Dendritic cell treated with granulocyte-macrophage colony-stimulating factor and Interleukin-4, amounts not matched to agents 40 ng/mL and 50 ng/mL, for 4 days (primary cell): ENCODE data around the gene CCNDBP1.
A peak's percentile ranks its signal among the peaks of the same experiment; 100 is the strongest.
"Not testable (repeated sequence)": the region's sequence is repeated elsewhere in the genome, so short reads cannot be mapped to it uniquely, and the experiment has no call there.

Experiments
- H3K27ac Mint-ChIP-seq: one replicate; pipeline ENCODE4 v1.8.0; 2022; ENCODE audit warnings: mild to moderate bottlenecking, mixed read lengths
- H3K27me3 Mint-ChIP-seq: one replicate; pipeline ENCODE4 v1.8.0; 2022; ENCODE audit warnings: mild to moderate bottlenecking, mixed read lengths
- H3K36me3 Mint-ChIP-seq: one replicate; pipeline ENCODE4 v1.8.0; 2022; ENCODE audit warnings: low read depth, mixed read lengths
- H3K4me1 Mint-ChIP-seq: one replicate; pipeline ENCODE4 v1.8.0; 2022; ENCODE audit warnings: low read depth, mixed read lengths
- H3K4me3 Mint-ChIP-seq: one replicate; pipeline ENCODE4 v1.8.0; 2022; ENCODE audit warnings: mild to moderate bottlenecking, moderate library complexity, mixed read lengths
- H3K9me3 Mint-ChIP-seq: one replicate; pipeline ENCODE4 v1.8.0; 2022; ENCODE audit warnings: mixed read lengths
- intact Hi-C: fragments of 100-400 bp; cut with micrococcal nuclease; formaldehyde crosslinking; loops from one replicate; pipeline ENCODE4 v1.15.0; 2022

CCNDBP1 gene

GRCh38 chr15:43177147-43177546 is 8.1 kb upstream of the CCNDBP1 start:
- H3K27me3 Mint-ChIP-seq, H3K9me3 Mint-ChIP-seq, H3K27ac Mint-ChIP-seq, H3K4me1 Mint-ChIP-seq, intact Hi-C loops, H3K4me3 Mint-ChIP-seq: not testable (repeated sequence)
- peaks cover 71% of the 10 kb centered on the region for H3K36me3 Mint-ChIP-seq

GRCh38 chr15:43183270-43183669 is 1.9 kb upstream of the CCNDBP1 start:
- H3K4me3 Mint-ChIP-seq, result no peak overlapping the region
- no peaks in the 10 kb centered on the region for H3K9me3 Mint-ChIP-seq
- H3K27ac Mint-ChIP-seq, result peak overlapping the region; percentile 24
- peaks cover 30% of the 10 kb centered on the region for H3K4me1 Mint-ChIP-seq
- intact Hi-C loops, result loop anchor here (10.0 kb wide), 1 partner anchor 78 kb away; the partner anchor contains the start of gene UBR1
- H3K27me3 Mint-ChIP-seq, result no peaks in the 10 kb centered on the region
- H3K36me3 Mint-ChIP-seq, result peaks cover 69% of the 10 kb centered on the region

GRCh38 chr15:43184407-43185124 is 637 bp upstream of the CCNDBP1 start:
- Mint-ChIP-seq H3K9me3 (no peaks in the 10 kb centered on the region), H3K36me3 (peaks cover 73% of the 10 kb centered on the region), H3K4me1 (peaks cover 35% of the 10 kb centered on the region), H3K27me3 (no peaks in the 10 kb centered on the region), H3K4me3 (peak overlapping the region; percentile 98), H3K27ac (peak overlapping the region; percentile 95)
- intact Hi-C loops, result loop anchor here (5.0 to 10.0 kb wide), 2 partner anchors 80 to 103 kb away; partner anchors contain the start of gene UBR1

- Mint-ChIP-seq H3K27ac (peak overlapping the region; percentile 95), H3K36me3 (peaks cover 75% of the 10 kb centered on the region)
Observed at GRCh38 chr15:43186003-43186353, 775 bp downstream of the CCNDBP1 start.

DNA sequence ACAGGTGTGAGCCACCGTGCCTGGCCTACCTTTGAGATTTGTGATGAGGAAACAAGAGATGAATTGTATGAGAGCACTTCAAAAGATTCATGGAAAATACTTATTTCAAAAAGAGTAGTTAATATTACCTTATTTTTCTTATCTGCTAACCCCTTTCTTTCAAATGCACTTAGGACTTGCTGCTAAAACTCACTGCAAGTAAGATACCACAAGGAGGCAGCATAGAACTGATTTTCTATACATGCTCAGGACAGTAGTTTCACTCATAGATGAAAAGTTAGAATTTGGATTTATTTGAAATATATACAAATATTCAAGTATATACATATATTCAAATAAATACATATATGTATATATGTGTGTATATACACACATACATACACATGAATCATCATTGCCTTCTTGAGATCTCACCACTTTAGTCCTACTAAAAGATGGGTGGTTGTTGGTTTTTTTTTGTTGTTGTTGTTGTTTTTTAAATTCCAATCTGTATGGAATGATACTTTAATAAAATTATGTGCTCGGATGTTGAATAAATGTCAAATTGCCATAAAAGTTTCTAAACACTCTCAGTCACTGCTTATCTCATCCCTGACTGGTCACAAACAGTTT is 2.4 kb downstream of the CCNDBP1 start:
- no peak overlapping the region for H3K27ac Mint-ChIP-seq
- intact Hi-C loops, result loop anchor here (5.0 to 10.0 kb wide), 2 partner anchors 83 to 100 kb away; partner anchors contain the start of gene UBR1
- H3K27me3 Mint-ChIP-seq, result no peaks in the 10 kb centered on the region
- peaks cover 75% of the 10 kb centered on the region for H3K36me3 Mint-ChIP-seq
- H3K4me3 Mint-ChIP-seq, result no peak overlapping the region
- H3K4me1 Mint-ChIP-seq, result peaks cover 36% of the 10 kb centered on the region
- H3K9me3 Mint-ChIP-seq, result no peaks in the 10 kb centered on the region

More at GRCh38 chr15:43186003-43186353, 775 bp downstream of the CCNDBP1 start:
- intact Hi-C loops, result loop anchor here (5.0 to 10.0 kb wide), 2 partner anchors 81 to 101 kb away; partner anchors contain the start of gene UBR1
- no peaks in the 10 kb centered on the region for H3K9me3 Mint-ChIP-seq
- peaks cover 36% of the 10 kb centered on the region for H3K4me1 Mint-ChIP-seq
- H3K4me3 Mint-ChIP-seq, result peak overlapping the region; percentile 98
- H3K27me3 Mint-ChIP-seq, result no peaks in the 10 kb centered on the region

DNA sequence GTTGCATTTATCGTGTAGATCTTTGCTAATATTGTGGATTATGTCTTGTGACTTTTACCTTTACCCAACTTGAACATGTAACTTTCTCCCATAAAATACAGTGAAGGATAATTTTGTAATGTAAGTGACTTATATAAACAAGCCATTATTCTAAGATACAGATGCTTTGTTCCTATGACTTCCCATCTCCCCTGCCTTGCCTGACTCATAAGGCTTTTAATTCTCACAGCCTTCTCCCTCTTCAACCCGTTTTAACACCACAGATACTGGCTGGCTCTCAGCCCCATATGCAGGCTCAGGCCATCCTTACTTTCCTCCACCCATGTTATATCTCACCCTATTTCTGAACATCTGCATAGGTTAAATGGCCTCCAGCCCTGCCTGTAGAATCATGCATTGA is 4.1 kb downstream of the CCNDBP1 start:
- no peaks in the 10 kb centered on the region for H3K9me3 Mint-ChIP-seq
- intact Hi-C loops, result loop anchor here (5.0 to 10.0 kb wide), 2 partner anchors 84 to 98 kb away; partner anchors contain the start of gene UBR1
- H3K36me3 Mint-ChIP-seq, result peaks cover 72% of the 10 kb centered on the region
- H3K4me3 Mint-ChIP-seq, result no peak overlapping the region
- H3K4me1 Mint-ChIP-seq, result peaks cover 28% of the 10 kb centered on the region
- no peaks in the 10 kb centered on the region for H3K27me3 Mint-ChIP-seq
- no peak overlapping the region for H3K27ac Mint-ChIP-seq

GRCh38 chr15:43190178-43190577 is 5.0 kb downstream of the CCNDBP1 start:
- H3K4me3 Mint-ChIP-seq, result no peak overlapping the region
- H3K9me3 Mint-ChIP-seq, result no peaks in the 10 kb centered on the region
- H3K27me3 Mint-ChIP-seq, result no peaks in the 10 kb centered on the region
- intact Hi-C loops, result loop anchor here (10.0 kb wide), 1 partner anchor 485 kb away; no protein-coding TSS in a partner anchor
- peaks cover 75% of the 10 kb centered on the region for H3K36me3 Mint-ChIP-seq
- peaks cover 23% of the 10 kb centered on the region for H3K4me1 Mint-ChIP-seq
- H3K27ac Mint-ChIP-seq, result no peak overlapping the region

GRCh38 chr15:43193710-43194109 is 8.5 kb downstream of the CCNDBP1 start:
- H3K36me3 Mint-ChIP-seq, result peaks cover 90% of the 10 kb centered on the region
- intact Hi-C loops, result loop anchor here (10.0 kb wide), 1 partner anchor 489 kb away; no protein-coding TSS in a partner anchor
- no peaks in the 10 kb centered on the region for H3K27me3 Mint-ChIP-seq
- H3K4me1 Mint-ChIP-seq, result peaks cover 23% of the 10 kb centered on the region
- peaks cover 9% of the 10 kb centered on the region for H3K9me3 Mint-ChIP-seq
- H3K27ac Mint-ChIP-seq, result no peak overlapping the region
- no peak overlapping the region for H3K4me3 Mint-ChIP-seq

DNA sequence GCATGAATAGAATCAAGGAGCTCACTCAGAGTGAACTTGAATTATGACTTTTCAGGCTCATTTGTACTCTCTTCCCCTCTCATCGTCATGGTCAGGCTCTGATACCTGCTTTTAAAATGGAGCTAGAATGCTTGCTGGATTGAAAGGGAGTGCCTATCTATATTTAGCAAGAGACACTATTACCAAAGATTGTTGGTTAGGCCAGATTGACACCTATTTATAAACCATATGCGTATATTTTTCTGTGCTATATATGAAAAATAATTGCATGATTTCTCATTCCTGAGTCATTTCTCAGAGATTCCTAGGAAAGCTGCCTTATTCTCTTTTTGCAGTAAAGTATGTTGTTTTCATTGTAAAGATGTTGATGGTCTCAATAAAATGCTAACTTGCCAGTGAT is 9.6 kb downstream of the CCNDBP1 start:
- intact Hi-C loops, result loop anchor here (10.0 kb wide), 1 partner anchor 490 kb away; no protein-coding TSS in a partner anchor
- Mint-ChIP-seq H3K27ac (no peak overlapping the region), H3K4me3 (no peak overlapping the region), H3K4me1 (peaks cover 17% of the 10 kb centered on the region), H3K9me3 (peaks cover 14% of the 10 kb centered on the region), H3K36me3 (peaks cover 81% of the 10 kb centered on the region), H3K27me3 (no peaks in the 10 kb centered on the region)

DNA sequence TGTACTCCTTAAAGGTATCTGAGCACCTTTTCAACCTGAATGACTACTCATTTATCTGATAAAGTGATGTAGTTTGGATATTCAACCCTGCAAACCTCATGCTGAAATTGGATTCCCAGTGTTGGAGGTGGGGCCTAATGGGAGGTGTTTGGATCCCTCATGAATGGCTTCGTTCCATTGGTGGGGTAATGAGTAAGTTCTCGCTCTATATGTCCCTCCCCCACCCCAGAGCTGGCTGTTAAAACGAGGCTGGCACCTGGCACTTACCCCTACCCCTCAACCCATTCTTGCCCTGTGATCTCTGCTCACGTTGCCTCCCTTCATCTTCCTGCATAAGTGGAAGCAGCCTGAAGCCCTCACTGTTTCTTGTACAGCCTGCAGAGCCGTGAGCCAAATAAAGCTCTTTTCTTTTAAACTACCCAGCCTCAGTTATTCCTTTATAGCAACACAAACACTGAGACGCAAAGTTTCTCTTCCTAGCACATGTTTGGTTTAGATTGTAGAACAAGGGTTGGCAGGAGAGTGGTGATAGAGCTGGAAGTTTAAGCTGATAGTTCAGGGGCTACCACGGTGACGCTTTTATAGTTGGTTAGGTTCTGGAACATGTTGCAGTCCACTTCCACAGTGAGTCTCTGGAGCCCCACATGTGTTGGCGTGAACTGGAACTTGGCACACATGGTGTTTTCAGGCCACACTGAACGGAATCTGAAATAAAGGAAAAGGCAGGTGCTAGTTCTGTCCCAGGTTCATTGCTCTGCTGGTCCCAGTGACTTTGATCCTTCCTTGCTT is 11.8 kb downstream of the CCNDBP1 start:
- intact Hi-C loops, result loop anchor here (10.0 kb wide), 1 partner anchor 492 kb away; no protein-coding TSS in a partner anchor
- Mint-ChIP-seq H3K4me1 (peaks cover 17% of the 10 kb centered on the region), H3K36me3 (peaks cover 60% of the 10 kb centered on the region), H3K27ac (no peak overlapping the region), H3K27me3 (no peaks in the 10 kb centered on the region), H3K9me3 (peaks cover 15% of the 10 kb centered on the region), H3K4me3 (no peak overlapping the region)

GRCh38 chr15:43197773-43198172 is 12.6 kb downstream of the CCNDBP1 start:
- Mint-ChIP-seq H3K36me3 (peaks cover 51% of the 10 kb centered on the region), H3K27ac (peak overlapping the region; percentile 43), H3K4me1 (peaks cover 17% of the 10 kb centered on the region), H3K9me3 (peaks cover 15% of the 10 kb centered on the region)
- intact Hi-C loops, result loop anchor here (10.0 kb wide), 1 partner anchor 493 kb away; no protein-coding TSS in a partner anchor
- H3K27me3 Mint-ChIP-seq, H3K4me3 Mint-ChIP-seq: not testable (repeated sequence)

DNA sequence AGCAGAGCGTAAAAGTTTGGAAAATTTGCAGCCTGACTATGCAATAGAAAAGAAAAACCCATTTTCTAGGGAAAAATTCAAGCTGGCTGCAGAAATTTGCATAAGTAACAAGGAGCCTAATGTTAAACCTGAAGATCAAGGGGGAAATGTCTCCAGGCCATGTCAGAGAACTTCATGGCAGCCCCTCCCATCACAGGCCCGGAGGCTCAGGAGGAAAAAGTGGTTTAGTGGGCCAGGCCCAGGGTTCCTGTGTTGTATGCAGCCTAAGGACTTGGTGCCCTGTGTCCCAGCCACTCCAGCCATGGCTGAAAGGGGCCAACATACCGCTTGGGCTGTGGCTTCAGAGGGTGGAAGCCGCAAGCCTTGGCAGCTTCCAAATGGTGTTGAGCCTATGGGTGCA is 13.4 kb downstream of the CCNDBP1 start:
- H3K27ac Mint-ChIP-seq, H3K27me3 Mint-ChIP-seq, H3K4me3 Mint-ChIP-seq: not testable (repeated sequence)
- Mint-ChIP-seq H3K4me1 (peaks cover 17% of the 10 kb centered on the region), H3K9me3 (peaks cover 15% of the 10 kb centered on the region), H3K36me3 (peaks cover 46% of the 10 kb centered on the region)
- intact Hi-C loops, result loop anchor here (10.0 kb wide), 1 partner anchor 494 kb away; no protein-coding TSS in a partner anchor

GRCh38 chr15:43198992-43199391 is 13.8 kb downstream of the CCNDBP1 start:
- H3K27me3 Mint-ChIP-seq, result peaks cover 2% of the 10 kb centered on the region
- no peak overlapping the region for H3K27ac Mint-ChIP-seq
- peaks cover 18% of the 10 kb centered on the region for H3K4me1 Mint-ChIP-seq
- intact Hi-C loops, result loop anchor here (10.0 kb wide), 1 partner anchor 494 kb away; no protein-coding TSS in a partner anchor
- H3K9me3 Mint-ChIP-seq, result peaks cover 15% of the 10 kb centered on the region
- no peak overlapping the region for H3K4me3 Mint-ChIP-seq
- H3K36me3 Mint-ChIP-seq, result peaks cover 45% of the 10 kb centered on the region
